Endodermal cell (in vitro differentiated cells): ENCODE results near the gene PACSIN2. TPM values are rescaled to one million over a fixed set of nuclear protein-coding genes. Genes with fewer than 3 reads are reported as not detected.

Experiments used
- DNase-seq: peaks from one replicate; pipeline ENCODE4 v3.0.0-alpha.2; 2017
- H3K27ac ChIP-seq: 2 replicates; pipeline ENCODE4 v1.5.1; 2013; ENCODE audit warnings: mild to moderate bottlenecking, low read depth, low read length, moderate library complexity
- H3K27me3 ChIP-seq: 2 replicates; pipeline ENCODE4 v1.6.1; 2013; ENCODE audit warnings: mild to moderate bottlenecking, low read length, moderate library complexity; ENCODE audit not compliant: insufficient read depth, control insufficient read depth, poor library complexity, severe bottlenecking
- H3K36me3 ChIP-seq: 2 replicates; pipeline ENCODE4 v1.7.0; 2013; ENCODE audit warnings: mild to moderate bottlenecking, low read length, moderate library complexity; ENCODE audit not compliant: control insufficient read depth, insufficient read depth
- H3K4me1 ChIP-seq: one replicate; pipeline ENCODE4 v1.7.0; 2013; ENCODE audit warnings: low read length; ENCODE audit not compliant: control insufficient read depth, insufficient read depth
- H3K4me3 ChIP-seq: 2 replicates; pipeline ENCODE4 v1.5.1; 2013; ENCODE audit warnings: mild to moderate bottlenecking, low read length, moderate library complexity
- H3K9ac ChIP-seq: 2 replicates; pipeline ENCODE4 v1.6.1; 2013; ENCODE audit warnings: mild to moderate bottlenecking, low read length, moderate library complexity; ENCODE audit not compliant: poor library complexity, severe bottlenecking; ENCODE audit errors: extremely low read depth
- H3K9me3 ChIP-seq: 2 replicates; pipeline ENCODE4 v1.6.1; 2013; ENCODE audit warnings: mild to moderate bottlenecking, low read length, moderate library complexity; ENCODE audit not compliant: control insufficient read depth
- H3K27ac Mint-ChIP-seq: 2 replicates; pipeline ENCODE4 v1.8.0; 2020; ENCODE audit warnings: mixed read lengths
- H3K27me3 Mint-ChIP-seq: 2 replicates; pipeline ENCODE4 v1.8.0; 2021; ENCODE audit warnings: mild to moderate bottlenecking, mixed read lengths; ENCODE audit not compliant: insufficient read depth
- H3K36me3 Mint-ChIP-seq: 2 replicates; pipeline ENCODE4 v1.8.0; 2020; ENCODE audit warnings: low read depth, mixed read lengths
- H3K4me1 Mint-ChIP-seq: 2 replicates; pipeline ENCODE4 v1.8.0; 2020; ENCODE audit warnings: mixed read lengths
- H3K4me3 Mint-ChIP-seq: 2 replicates; pipeline ENCODE4 v1.8.0; 2020; ENCODE audit warnings: mild to moderate bottlenecking, moderate library complexity, mixed read lengths
- H3K9me3 Mint-ChIP-seq: 2 replicates; pipeline ENCODE4 v1.8.0; 2020; ENCODE audit warnings: mild to moderate bottlenecking, mixed read lengths
- WGBS, 2 experiments: methylation state at CpG; one replicate each; pipeline versions ENCODE4 v1.1.5 to v1.1.7; 2013; ENCODE audit warnings: missing lambda C conversion rate in 2 of 2, mixed read lengths in 1 of 2; ENCODE audit not compliant: insufficient coverage in 1 of 2, insufficient read length in 1 of 2; 5-methylcytosine and 5-hydroxymethylcytosine counted together
- total RNA-seq, 2 donors: library from RNA; stranded (reverse); fragmentation: NEBNext Ultra II Directional in 1 of 2; extraction: Animal tissue kit (Norgen Biotek cat#: 25700) in 1 of 2; gene quantifications; 2 replicates in 1 of 2; 3 replicates in 1 of 2; pipeline ENCODE4 v1.2.1, GENCODE V29; 2021
- TF ChIP-seq, protein P1 (sequence below): fragments of 200-600 bp; sonication (generic); conservative IDR thresholded peaks from 2 replicates; pipeline ENCODE4 v1.5.0; 2021; ENCODE audit warnings: antibody characterized with exemption, mild to moderate bottlenecking

PACSIN2 gene
- total RNA-seq, 2 donors from 2014 or later: 60.7 to 61.4 TPM

GRCh38 chr22:42905702-42906183 is 109.2 kb downstream of the PACSIN2 start:
- TF ChIP-seq, protein P1, sequence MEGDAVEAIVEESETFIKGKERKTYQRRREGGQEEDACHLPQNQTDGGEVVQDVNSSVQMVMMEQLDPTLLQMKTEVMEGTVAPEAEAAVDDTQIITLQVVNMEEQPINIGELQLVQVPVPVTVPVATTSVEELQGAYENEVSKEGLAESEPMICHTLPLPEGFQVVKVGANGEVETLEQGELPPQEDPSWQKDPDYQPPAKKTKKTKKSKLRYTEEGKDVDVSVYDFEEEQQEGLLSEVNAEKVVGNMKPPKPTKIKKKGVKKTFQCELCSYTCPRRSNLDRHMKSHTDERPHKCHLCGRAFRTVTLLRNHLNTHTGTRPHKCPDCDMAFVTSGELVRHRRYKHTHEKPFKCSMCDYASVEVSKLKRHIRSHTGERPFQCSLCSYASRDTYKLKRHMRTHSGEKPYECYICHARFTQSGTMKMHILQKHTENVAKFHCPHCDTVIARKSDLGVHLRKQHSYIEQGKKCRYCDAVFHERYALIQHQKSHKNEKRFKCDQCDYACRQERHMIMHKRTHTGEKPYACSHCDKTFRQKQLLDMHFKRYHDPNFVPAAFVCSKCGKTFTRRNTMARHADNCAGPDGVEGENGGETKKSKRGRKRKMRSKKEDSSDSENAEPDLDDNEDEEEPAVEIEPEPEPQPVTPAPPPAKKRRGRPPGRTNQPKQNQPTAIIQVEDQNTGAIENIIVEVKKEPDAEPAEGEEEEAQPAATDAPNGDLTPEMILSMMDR: no peak
- no peak overlapping the region for H3K4me3 Mint-ChIP-seq
- no peak for DNase-seq
- H3K27me3 Mint-ChIP-seq: no peaks in the 10 kb centered on the region
- Histone ChIP-seq H3K9ac (no peak overlapping the region), H3K27ac (no peak overlapping the region), H3K4me3 (no peak overlapping the region), H3K27me3 (no peaks in the 10 kb centered on the region), H3K36me3 (peaks cover 31% of the 10 kb centered on the region), H3K9me3 (no peaks in the 10 kb centered on the region), H3K4me1 (peaks cover 6% of the 10 kb centered on the region)
- H3K36me3 Mint-ChIP-seq: peaks cover 23% of the 10 kb centered on the region
- H3K4me1 Mint-ChIP-seq: peaks cover 29% of the 10 kb centered on the region
- 78 to 90% methylated on average over 2 to 5 of the region's 5 CpGs for WGBS, 2 experiments
- no peaks in the 10 kb centered on the region for H3K9me3 Mint-ChIP-seq
- H3K27ac Mint-ChIP-seq: peak overlapping the region; percentile 42

- no peaks in the 10 kb centered on the region for H3K27me3 ChIP-seq
- peak overlapping the region; percentile 42 for H3K27ac Mint-ChIP-seq
- H3K4me1 ChIP-seq: peaks cover 6% of the 10 kb centered on the region
- no peak for DNase-seq
- H3K36me3 Mint-ChIP-seq: peaks cover 19% of the 10 kb centered on the region
- no peak overlapping the region for H3K9ac ChIP-seq
- H3K36me3 ChIP-seq: peaks cover 33% of the 10 kb centered on the region
- H3K27ac ChIP-seq: no peak overlapping the region
- H3K4me3 ChIP-seq: no peak overlapping the region
- no peaks in the 10 kb centered on the region for H3K9me3 ChIP-seq
- H3K4me1 Mint-ChIP-seq: peaks cover 29% of the 10 kb centered on the region
- no peak overlapping the region for H3K4me3 Mint-ChIP-seq
- TF ChIP-seq, protein P1: no peak
- no peaks in the 10 kb centered on the region for H3K9me3 Mint-ChIP-seq
- H3K27me3 Mint-ChIP-seq: no peaks in the 10 kb centered on the region
- 90 to 91% methylated on average over 11 to 13 of the region's 13 CpGs for whole genome bisulfite sequencing, 2 experiments
Measured at GRCh38 chr22:42905217-42905616, 109.7 kb downstream of the PACSIN2 start.

DNA sequence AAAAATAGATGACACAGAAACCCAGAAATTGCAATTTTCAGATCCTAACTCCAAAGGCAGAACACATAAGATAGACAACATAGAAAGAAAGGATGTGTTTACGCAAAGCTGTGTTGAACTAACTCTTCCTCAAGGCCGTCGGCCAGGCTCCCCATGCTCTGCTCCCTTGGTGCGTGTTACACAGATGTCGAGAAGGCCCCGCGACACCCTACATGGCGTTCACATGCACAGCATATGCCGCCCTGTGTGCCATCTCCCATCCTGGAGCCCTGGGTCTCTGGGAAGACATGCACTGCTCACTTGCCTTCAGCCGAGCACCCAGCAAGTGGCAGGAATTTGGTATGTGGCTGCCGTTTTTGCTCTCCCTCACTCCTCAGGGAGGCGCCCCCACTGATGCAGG is 110.9 kb downstream of the PACSIN2 start:
- Histone ChIP-seq H3K9me3 (no peaks in the 10 kb centered on the region), H3K27me3 (no peaks in the 10 kb centered on the region), H3K9ac (no peak overlapping the region), H3K27ac (no peak overlapping the region), H3K36me3 (peaks cover 26% of the 10 kb centered on the region), H3K4me1 (peaks cover 6% of the 10 kb centered on the region), H3K4me3 (no peak overlapping the region)
- DNase-seq: no peak
- no peak overlapping the region for H3K4me3 Mint-ChIP-seq
- WGBS, 2 experiments: 88 to 100% methylated on average over 6 to 12 of the region's 12 CpGs
- no peaks in the 10 kb centered on the region for H3K9me3 Mint-ChIP-seq
- H3K27ac Mint-ChIP-seq: peak overlapping the region; percentile 48
- TF ChIP-seq, protein P1: no peak
- peaks cover 14% of the 10 kb centered on the region for H3K36me3 Mint-ChIP-seq
- H3K27me3 Mint-ChIP-seq: no peaks in the 10 kb centered on the region
- peaks cover 29% of the 10 kb centered on the region for H3K4me1 Mint-ChIP-seq
